GM12878 (cell line): Measurements from ENCODE around the gene ZYG11B. TPM values are rescaled to one million over a fixed set of nuclear protein-coding genes. Genes with fewer than 3 reads are reported as not detected.

Source experiments
- ATAC-seq: fragments of 200-7000 bp; cut with Tn5 transposase; 3 replicates; pipeline ENCODE4 v1.9.1; 2020; ENCODE audit warnings: mild to moderate bottlenecking, moderate library complexity
- BruUV-seq: library from RNA; stranded (reverse); fragments of 400-500 nt; replicated peaks from 2 replicates; lab custom pipeline; 2021; lab: Mats Ljungman, UMichigan
- CTCF ChIA-PET: fragments of 300-600 bp; sonication (Branson Sonifier 250); formaldehyde crosslinking; extraction: SDS; loops from one replicate; lab custom pipeline; 2021; ENCODE audit warnings: inconsistent platforms; lab: Yijun Ruan, JAX
- POLR2A ChIA-PET: fragments of 350-600 bp; formaldehyde crosslinking; extraction: SDS; loops from one replicate; lab custom pipeline; 2021; ENCODE audit warnings: inconsistent platforms; lab: Charles Lee
- RAD21 ChIA-PET: fragments of 300-600 bp; sonication (Branson Sonifier 250); formaldehyde crosslinking; loops from one replicate; lab custom pipeline; 2023; ENCODE audit warnings: antibody characterized with exemption; ENCODE audit not compliant: unreplicated experiment; lab: Charles Lee
- SMC1A ChIA-PET: fragments of 300-600 bp; sonication (Branson Sonifier 250); formaldehyde crosslinking; loops from one replicate; lab custom pipeline; 2023; ENCODE audit not compliant: unreplicated experiment, uncharacterized antibody; lab: Charles Lee
- DNase-seq: peaks from one replicate; pipeline ENCODE4 v3.0.0-alpha.2; 2011; ENCODE audit warnings: low read depth, low spot score
- FAIRE-seq: peaks from 3 replicates; lab custom pipeline; 2011; peaks lifted over from hg19 to GRCh38; lab: Jason Lieb, UNC
- H2AFZ ChIP-seq: 2 replicates; pipeline ENCODE4 v1.6.0; 2011; ENCODE audit warnings: low read depth, low read length, control low read depth; ENCODE audit not compliant: control insufficient read depth
- H3K27ac ChIP-seq: 2 replicates; pipeline ENCODE4 v1.5.1; 2011; ENCODE audit warnings: control low read depth; ENCODE audit not compliant: control insufficient read depth, insufficient read depth
- H3K27me3 ChIP-seq, 2 experiments: replicated peaks in 1 of 2; 2 replicates each; pipeline versions ENCODE4 v1.6.0 to v1.6.1; 2011; ENCODE audit warnings: low read length in 1 of 2; ENCODE audit not compliant: control insufficient read depth in 2 of 2, insufficient read depth in 2 of 2
- H3K36me3 ChIP-seq, 2 experiments: 2 replicates each; pipeline ENCODE4 v1.5.1; 2011; ENCODE audit warnings: low read length in 1 of 2; ENCODE audit not compliant: control insufficient read depth in 2 of 2, insufficient read depth in 2 of 2
- H3K4me1 ChIP-seq: 2 replicates; pipeline ENCODE4 v1.6.1; 2011; ENCODE audit warnings: mild to moderate bottlenecking, low read length, moderate library complexity, mixed read lengths; ENCODE audit not compliant: control insufficient read depth, insufficient read depth
- H3K4me2 ChIP-seq: 2 replicates; pipeline ENCODE4 v1.6.0; 2011; ENCODE audit warnings: control low read depth; ENCODE audit not compliant: control insufficient read depth, insufficient read depth
- H3K4me3 ChIP-seq: fragments of 200-600 bp; sonication (generic); 2 replicates; pipeline ENCODE4 v1.5.1; 2016
- H3K79me2 ChIP-seq: 2 replicates; pipeline ENCODE4 v1.6.0; 2011; ENCODE audit warnings: low read length; ENCODE audit not compliant: control insufficient read depth, insufficient read depth
- H3K9ac ChIP-seq: 2 replicates; pipeline ENCODE4 v1.8.0; 2011; ENCODE audit warnings: low read length, control low read depth, mixed read lengths; ENCODE audit not compliant: control insufficient read depth, insufficient read depth
- H3K9me3 ChIP-seq: replicated peaks from 3 replicates; pipeline ENCODE4 v1.5.1; 2011; ENCODE audit warnings: mild to moderate bottlenecking, low read length; ENCODE audit not compliant: control insufficient read depth, insufficient read depth
- H4K20me1 ChIP-seq: 2 replicates; pipeline ENCODE4 v1.6.0; 2011; ENCODE audit not compliant: control insufficient read depth, insufficient read depth
- ASH2L ChIP-seq: fragments of 300-600, 200-600 bp; sonication (generic); IDR thresholded peaks from 2 replicates; pipeline ENCODE4 v1.6.1; 2017; ENCODE audit warnings: low read depth, mild to moderate bottlenecking, borderline replicate concordance
- BCL11A ChIP-seq: IDR thresholded peaks from 2 replicates; pipeline ENCODE4 v1.6.1; 2011; ENCODE audit warnings: low read depth, low read length
- BHLHE40 ChIP-seq, 2 experiments: fragments of 450-650 bp in 1 of 2; IDR thresholded peaks; 2 replicates each; pipeline ENCODE4 v1.6.1; 2011 to 2017; ENCODE audit warnings: low read depth in 2 of 2, borderline replicate concordance in 1 of 2, improper control_type of control experiment in 1 of 2, low read length in 1 of 2, mild to moderate bottlenecking in 1 of 2
- IKZF2 ChIP-seq, 2 experiments: fragments of 450-650 bp; IDR thresholded peaks; 2 replicates each; pipeline ENCODE4 v1.6.1; 2017; ENCODE audit warnings: mild to moderate bottlenecking in 2 of 2, moderate library complexity in 2 of 2
- TBL1XR1 ChIP-seq: IDR thresholded peaks from 2 replicates; pipeline ENCODE4 v1.6.1; 2012; ENCODE audit warnings: low read depth, low read length, improper control_type of control experiment
- USF1 ChIP-seq: IDR thresholded peaks from 2 replicates; pipeline ENCODE4 v1.6.1; 2011; ENCODE audit warnings: borderline replicate concordance, low read depth, mild to moderate bottlenecking, moderate library complexity, mixed read lengths, low read length; ENCODE audit not compliant: insufficient read depth; ENCODE audit errors: extremely low read length
- WGBS: methylation state at CpG from one replicate; pipeline ENCODE4 v1.1.6; 2016; ENCODE audit warnings: low lambda C conversion rate; ENCODE audit not compliant: insufficient replicate concordance, insufficient coverage; ENCODE audit errors: missing lambda C conversion rate; 5-methylcytosine and 5-hydroxymethylcytosine counted together
- in situ Hi-C: fragments of 300-500 bp; cut with MboI; formaldehyde crosslinking; loops from 9 replicates; pipeline ENCODE4 v1.14.3; 2018; ENCODE audit warnings: mixed read lengths
- intact Hi-C: fragments of 100-400 bp; cut with micrococcal nuclease; formaldehyde crosslinking; loops from one replicate; pipeline ENCODE4 v1.14.2; 2022; ENCODE audit not compliant: unreplicated experiment
- polyA plus RNA-seq, 11 experiments: library from polyadenylated mRNA; depleted of rRNA in 4 of 11; unstranded in 6 of 11; stranded (reverse) in 5 of 11; fragments of >200 nt; fragmentation: Nextera tagmentation in 4 of 11; fragmentation: Illumina TruSeq in 1 of 11; extraction: Ambion mirVana in 4 of 11; extraction: Trizol in 1 of 11; gene quantifications; 1 replicate in 1 of 11; 2 replicates in 10 of 11; pipeline versions ENCODE4 v1.2.1 to v1.2.3, GENCODE V29; 2011 to 2016; ENCODE audit warnings: inconsistent platforms in 2 of 11, missing spikeins in 2 of 11, low read depth in 1 of 11
- total RNA-seq, 4 experiments: library from RNA; depleted of rRNA in 3 of 4; stranded (reverse); fragments of >200 nt in 3 of 4; fragmentation: Illumina TruSeq in 1 of 4; extraction: Trizol in 1 of 4; gene quantifications; 2 replicates each; pipeline versions ENCODE4 v1.2.1 to v1.2.3, GENCODE V29; 2013 to 2021
- TF ChIP-seq, protein P1 (sequence below): fragments of 450-650 bp; IDR thresholded peaks from 2 replicates; pipeline ENCODE4 v1.6.1; 2017; ENCODE audit warnings: mild to moderate bottlenecking, moderate library complexity

Gene ZYG11B
- total and polyA plus RNA-seq, 10 of the 15 experiments (the other 5 are each of a cell fraction or from before 2014, with no cell fraction given): 1.8 to 8.5 (median 5.3) TPM

DNA sequence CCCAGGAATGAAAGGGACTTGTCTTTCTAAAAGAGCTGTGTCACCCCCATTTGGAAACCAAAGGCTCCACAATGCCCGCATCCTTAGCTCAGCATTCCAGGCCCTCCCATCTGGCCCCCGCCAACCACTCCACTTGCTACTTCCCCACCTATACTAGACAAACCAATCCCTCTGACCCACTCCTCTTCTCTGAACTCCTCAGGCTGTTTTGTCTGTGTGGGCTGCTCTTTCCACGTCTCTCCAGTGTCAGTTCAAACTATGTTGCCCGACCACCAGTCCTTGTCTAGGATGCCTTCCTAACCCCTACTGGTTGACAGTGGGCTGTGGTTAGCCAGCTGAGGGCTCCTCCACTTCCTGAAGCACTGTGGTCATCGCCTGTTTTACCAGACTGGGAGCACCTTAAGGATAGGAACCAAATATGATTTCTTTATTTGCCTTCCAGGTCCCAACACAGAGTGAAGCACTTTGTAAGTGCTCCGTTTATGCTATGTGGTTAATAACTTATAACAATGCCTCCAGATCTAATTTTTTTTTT, 20.1 kb upstream of the ZYG11B start:
- WGBS: 63% methylated on average over 6 of the region's 6 CpGs
- Histone ChIP-seq H3K4me3 (no peak overlapping the region), H3K27ac (no peak overlapping the region), H3K27me3 (no peaks in the 10 kb centered on the region), H3K36me3 (no peaks in the 10 kb centered on the region), H4K20me1 (no peaks in the 10 kb centered on the region), H3K79me2 (no peaks in the 10 kb centered on the region), H3K9me3 (no peaks in the 10 kb centered on the region), H3K9ac (no peak overlapping the region), H3K4me1 (peaks cover 6% of the 10 kb centered on the region; the same call in 1 of the 2 replicates), H3K4me2 (no peak overlapping the region), H2AFZ (no peak overlapping the region)
- FAIRE-seq (no peak), ATAC-seq (no peak), DNase-seq (no peak)
- POLR2A ChIA-PET: no interaction called here
- no TSS peak for BruUV-seq
- in situ Hi-C loops (no loop called here), intact Hi-C loops (no loop called here)
- CTCF ChIA-PET: interaction anchor here (1.3 kb wide), 1 partner anchor 120 kb away, joined by 3 read pairs; no protein-coding TSS in a partner anchor
- TF ChIP-seq TBL1XR1 (no peak), IKZF2 (IDR thresholded peaks at IDR 0.05) (no peak), BCL11A (no peak), USF1 (no peak), ASH2L (no peak), BHLHE40 (IDR thresholded peaks at IDR 0.05; ENCODE audit: borderline replicate concordance in 1 of 2, low read depth in 2 of 2, low read length in 1 of 2) (no peak)
- TF ChIP-seq, protein P1, sequence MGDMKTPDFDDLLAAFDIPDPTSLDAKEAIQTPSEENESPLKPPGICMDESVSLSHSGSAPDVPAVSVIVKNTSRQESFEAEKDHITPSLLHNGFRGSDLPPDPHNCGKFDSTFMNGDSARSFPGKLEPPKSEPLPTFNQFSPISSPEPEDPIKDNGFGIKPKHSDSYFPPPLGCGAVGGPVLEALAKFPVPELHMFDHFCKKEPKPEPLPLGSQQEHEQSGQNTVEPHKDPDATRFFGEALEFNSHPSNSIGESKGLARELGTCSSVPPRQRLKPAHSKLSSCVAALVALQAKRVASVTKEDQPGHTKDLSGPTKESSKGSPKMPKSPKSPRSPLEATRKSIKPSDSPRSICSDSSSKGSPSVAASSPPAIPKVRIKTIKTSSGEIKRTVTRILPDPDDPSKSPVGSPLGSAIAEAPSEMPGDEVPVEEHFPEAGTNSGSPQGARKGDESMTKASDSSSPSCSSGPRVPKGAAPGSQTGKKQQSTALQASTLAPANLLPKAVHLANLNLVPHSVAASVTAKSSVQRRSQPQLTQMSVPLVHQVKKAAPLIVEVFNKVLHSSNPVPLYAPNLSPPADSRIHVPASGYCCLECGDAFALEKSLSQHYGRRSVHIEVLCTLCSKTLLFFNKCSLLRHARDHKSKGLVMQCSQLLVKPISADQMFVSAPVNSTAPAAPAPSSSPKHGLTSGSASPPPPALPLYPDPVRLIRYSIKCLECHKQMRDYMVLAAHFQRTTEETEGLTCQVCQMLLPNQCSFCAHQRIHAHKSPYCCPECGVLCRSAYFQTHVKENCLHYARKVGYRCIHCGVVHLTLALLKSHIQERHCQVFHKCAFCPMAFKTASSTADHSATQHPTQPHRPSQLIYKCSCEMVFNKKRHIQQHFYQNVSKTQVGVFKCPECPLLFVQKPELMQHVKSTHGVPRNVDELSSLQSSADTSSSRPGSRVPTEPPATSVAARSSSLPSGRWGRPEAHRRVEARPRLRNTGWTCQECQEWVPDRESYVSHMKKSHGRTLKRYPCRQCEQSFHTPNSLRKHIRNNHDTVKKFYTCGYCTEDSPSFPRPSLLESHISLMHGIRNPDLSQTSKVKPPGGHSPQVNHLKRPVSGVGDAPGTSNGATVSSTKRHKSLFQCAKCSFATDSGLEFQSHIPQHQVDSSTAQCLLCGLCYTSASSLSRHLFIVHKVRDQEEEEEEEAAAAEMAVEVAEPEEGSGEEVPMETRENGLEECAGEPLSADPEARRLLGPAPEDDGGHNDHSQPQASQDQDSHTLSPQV: no peak
- RAD21 ChIA-PET: no interaction called here
- SMC1A ChIA-PET: no interaction called here
